Left colon (tissue), 2 donors: ENCODE measurements around the gene CYSTM1. TPM values are rescaled to one million over a fixed set of nuclear protein-coding genes. Genes with fewer than 3 reads are reported as not detected.
A peak's percentile ranks its signal among the peaks of the same experiment; 100 is the strongest.

Experiments used
- ATAC-seq: fragments of 200-7000 bp; cut with Tn5 transposase; one replicate; pipeline ENCODE4 v1.9.1; 2020; ENCODE audit warnings: mild to moderate bottlenecking, moderate library complexity
- DNase-seq, 2 donors: peaks; one replicate each; pipeline ENCODE4 v3.0.0-alpha.2; 2020
- intact Hi-C, 2 donors: fragments of 100-400 bp; cut with DNase I in 1 of 2; cut with micrococcal nuclease in 1 of 2; formaldehyde crosslinking; loops; one replicate each; pipeline versions ENCODE4 v1.11.2 to v1.14.0; 2022; cut with DNase I, micrococcal nuclease
- long read RNA-seq: library from polyadenylated mRNA; unstranded; transcript quantifications from one replicate; pipeline ENCODE4 v2.0.0, GENCODE V29; 2021
- total RNA-seq, 2 donors: library from RNA; stranded (reverse); fragmentation: NEBNext Ultra II Directional; extraction: Animal tissue kit (Norgen Biotek cat#: 25700); gene quantifications; one replicate each; pipeline ENCODE4 v1.2.1, GENCODE V29; 2021
- donor health status: DM: no; HTN: no; CAD: no.
- donor health status: DM: yes; HTN: yes; CAD: no.

Gene CYSTM1, protein sequence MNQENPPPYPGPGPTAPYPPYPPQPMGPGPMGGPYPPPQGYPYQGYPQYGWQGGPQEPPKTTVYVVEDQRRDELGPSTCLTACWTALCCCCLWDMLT
- total RNA-seq, result 100 to 1,000 TPM; 162 to 163 TPM
- long read RNA-seq, transcript CYSTM1-201 (3 exons, 1,336 nt), result major isoform, 102 of 138 reads
- long read RNA-seq, partial matches to known transcripts, result 26 of 138 reads
- long read RNA-seq, other reads (novel, unspliced or antisense), result 9 of 138 reads

DNA sequence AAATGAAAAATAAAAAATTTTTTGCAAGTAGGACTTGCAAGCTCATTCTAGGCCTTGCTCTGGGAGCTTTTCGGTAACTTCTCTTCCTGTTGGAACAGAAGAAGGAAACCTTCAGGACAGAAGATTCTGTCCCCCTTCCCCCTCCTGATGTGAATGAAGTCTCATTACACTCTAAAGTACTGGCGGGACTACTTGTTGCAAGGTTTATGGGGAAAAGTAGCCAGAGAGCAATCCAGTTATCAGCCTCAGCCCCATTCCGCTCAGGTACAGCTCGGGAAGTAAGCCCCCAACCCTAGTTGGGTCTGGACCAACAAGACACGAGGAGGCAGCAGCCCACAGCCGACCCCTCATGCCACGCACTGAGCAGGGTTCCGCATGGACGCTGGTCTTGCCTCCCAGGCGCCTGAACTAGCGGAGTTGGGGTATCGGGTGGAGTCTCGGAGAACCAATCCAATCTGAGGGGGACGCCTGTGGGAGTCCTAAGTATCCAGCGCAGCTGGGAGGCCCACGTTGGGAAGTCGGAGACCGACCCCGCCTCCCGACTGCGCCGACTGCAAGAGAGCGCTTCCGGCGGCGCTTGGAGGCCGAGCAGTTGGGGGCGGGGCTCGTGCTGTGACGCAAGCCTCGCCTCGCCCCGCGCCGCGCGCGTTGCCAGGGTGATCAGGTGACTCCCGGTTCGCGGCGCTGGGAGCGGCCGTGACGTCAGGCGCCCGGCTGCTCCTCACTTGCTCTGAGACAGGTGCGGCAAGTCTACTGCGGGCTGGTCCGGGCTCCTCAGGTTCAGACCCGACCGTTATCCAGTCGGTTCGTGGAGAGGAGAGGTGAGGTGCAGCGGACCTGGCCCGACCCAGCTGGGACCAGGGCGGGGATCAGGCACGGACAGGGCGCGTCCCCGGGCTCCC lies at the start of gene CYSTM1:
TSS of gene CYSTM1 (plus strand) at position 724 of the 902 bp plus-strand sequence. CDS start 19,278 bp downstream, outside the sequence.
- intact Hi-C loops, result no loop called here
- peak; percentile 90 for ATAC-seq

DNA sequence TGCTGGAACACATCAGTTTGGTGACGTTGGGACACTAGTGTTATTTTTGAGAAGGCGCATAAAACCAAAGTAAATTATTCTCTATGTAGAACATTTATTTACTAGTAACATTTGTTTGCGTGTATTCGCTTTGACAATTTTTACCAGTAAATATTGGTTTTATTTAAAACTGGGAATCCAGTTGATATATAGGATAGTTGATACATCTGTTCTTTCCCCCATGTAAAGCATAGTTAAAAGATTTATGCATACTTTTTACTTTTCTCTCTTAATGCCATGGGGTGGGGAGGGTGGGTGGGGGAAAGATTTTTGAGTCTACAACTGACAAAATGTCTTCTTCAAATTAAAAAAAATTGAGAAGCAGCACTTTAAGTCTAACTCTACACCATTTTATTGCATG lies 49.4 kb upstream of the CYSTM1 start, which contains the start of gene IGIP:
TSS of gene IGIP (plus strand) at position 301 of the 400 bp plus-strand sequence. CDS start 2,540 bp downstream, outside the sequence.
- intact Hi-C loops, result no loop called here
- ATAC-seq (no peak), DNase-seq (no peak)

More for the DNA sequence above, at the start of gene CYSTM1:
- peak; percentile 96 to 99 for DNase-seq

DNA sequence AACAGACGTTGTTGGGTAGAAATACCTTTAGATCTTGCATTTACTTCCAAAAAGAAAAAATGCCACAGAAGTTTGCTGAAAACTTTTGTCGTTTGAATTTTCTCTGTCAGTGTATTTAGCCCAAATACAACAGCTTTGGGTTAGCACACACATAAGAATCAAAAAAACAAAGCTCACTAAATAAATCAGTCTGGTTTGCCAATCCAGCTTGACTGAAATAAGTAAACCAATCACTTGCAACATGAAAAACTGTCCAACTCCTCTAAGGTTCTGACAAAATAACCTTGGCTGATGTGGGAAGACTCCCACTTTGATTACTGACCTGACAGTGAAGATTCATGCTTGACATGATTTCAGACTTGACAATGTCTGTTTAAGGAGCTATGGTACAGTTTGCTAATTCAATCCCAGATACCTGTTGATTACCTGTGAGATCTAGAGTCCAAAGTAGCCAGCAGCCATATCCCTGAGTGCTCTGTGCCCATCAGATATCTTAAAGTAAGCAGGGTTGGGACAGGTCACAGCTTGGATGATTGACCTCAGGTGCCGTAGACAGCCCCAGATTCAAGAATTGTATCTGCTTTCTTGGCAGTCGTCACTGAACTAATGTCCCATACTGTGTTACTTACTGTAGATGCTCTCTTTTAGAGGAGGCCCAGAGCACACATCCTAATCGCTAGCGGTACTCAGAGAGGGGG lies 48.5 kb upstream of the CYSTM1 start:
- ATAC-seq (no peak), DNase-seq (no peak)
- intact Hi-C loops, result no loop called here

DNA sequence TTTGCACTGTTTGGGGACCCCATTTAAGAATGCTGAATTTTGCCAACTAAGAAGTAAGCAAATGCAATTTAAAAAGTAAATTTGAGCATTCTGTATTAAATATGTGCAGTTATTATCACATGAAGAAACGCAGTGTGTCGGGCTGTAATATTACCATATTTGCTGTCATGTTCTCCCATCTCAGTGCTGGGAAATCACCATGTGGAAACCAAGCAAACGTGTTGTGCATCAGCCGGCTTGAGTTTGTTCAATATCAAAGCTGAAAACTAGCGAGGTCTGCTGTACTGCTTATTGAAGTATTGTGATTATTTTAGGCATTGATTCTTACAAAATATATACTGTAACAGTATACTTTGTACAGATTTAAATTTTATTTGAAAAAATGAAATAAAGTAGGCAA lies 46.6 kb upstream of the CYSTM1 start:
- no peak for DNase-seq
- no peak for ATAC-seq
- intact Hi-C loops, result no loop called here

DNA sequence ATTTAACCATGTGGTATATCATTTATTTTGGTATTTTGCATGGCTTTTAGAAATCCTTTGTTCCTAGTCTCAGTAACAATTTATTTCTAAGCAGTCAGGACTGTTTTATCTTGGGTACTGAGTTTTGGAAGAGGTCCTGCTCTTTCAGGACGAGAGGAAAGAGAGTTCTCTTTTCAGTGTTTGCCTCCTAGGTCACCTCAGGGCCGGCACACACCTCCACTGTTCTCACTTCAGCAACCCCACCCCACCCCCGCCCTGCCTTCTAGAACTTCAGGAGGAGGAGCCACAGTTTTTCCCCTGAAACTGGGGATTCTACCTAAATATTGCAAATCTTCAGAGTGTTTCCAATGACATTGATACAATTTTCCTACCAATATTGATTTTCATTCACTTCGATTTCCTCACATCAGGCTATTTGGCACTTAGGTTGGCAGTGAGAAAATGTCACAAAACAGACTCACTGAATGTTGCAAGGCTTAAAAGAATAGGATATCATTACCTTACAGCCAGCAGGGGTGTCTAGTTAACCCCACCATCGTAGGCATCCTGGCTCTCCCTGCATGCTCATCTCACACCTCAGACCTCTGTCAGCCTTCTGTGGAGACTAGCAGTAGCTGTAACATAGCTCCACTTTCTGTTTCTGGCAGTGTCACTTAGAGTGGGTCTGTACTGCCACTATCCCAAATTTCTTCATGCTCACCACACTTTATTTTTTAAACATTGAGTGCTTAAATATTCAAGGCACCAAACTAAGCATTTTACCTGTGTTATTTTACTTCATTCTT lies 43.8 kb upstream of the CYSTM1 start:
- ATAC-seq (no peak), DNase-seq (no peak)
- intact Hi-C loops, result no loop called here

DNA sequence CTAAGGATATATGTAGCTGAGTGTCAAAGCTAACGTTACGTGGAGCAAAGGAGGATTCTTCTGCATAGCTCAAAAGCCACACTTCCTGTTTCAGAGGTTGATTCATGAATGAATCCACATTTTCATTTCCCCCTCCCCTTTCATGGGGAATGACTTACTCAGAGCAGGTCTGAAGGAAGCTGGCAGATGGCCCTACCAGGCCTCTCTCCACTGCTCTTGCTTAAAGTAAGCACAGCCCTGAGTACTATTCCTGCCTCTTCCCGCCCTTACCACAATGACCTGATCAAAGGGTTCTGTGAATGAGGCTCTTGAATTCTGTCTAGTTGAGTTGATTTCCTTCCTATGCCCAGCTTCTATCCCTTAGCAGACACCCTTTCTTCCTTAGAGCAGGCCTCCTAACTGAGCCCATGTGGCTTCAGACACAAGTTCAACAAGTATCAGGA lies 43.0 kb upstream of the CYSTM1 start:
- no peak for ATAC-seq
- DNase-seq, result no peak
- intact Hi-C loops, result no loop called here

DNA sequence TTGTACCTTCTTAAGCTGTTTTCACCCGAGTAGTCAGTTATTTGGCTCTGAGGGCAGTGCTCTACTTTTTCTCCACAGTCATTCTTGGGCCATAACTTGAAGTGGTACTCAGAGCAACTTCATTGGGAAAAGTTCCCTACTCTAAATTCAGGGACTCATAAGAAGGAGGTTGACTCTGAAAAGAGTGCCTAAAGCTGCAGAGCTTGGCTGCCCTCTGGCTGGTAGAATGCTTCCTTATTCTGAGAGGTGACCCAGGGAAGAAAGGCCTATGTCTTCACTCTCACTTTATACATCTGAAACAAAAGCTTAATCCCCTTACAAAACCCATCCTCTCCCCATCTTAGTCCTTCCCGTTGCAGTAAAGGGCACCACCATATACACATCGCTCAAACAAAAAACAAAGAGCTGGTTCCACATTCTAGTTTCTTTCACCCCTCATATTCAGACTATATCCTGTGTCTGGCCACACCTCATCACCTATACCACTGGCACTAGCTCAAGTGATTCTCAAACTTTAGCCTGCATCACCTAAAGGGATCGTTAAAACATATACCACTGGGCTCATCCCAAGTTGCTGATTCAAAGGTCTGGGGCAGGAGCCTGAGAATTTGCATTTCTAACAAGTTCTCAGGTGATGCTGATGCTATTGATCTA lies 41.3 kb upstream of the CYSTM1 start:
- ATAC-seq, result no peak
- intact Hi-C loops, result no loop called here

DNA sequence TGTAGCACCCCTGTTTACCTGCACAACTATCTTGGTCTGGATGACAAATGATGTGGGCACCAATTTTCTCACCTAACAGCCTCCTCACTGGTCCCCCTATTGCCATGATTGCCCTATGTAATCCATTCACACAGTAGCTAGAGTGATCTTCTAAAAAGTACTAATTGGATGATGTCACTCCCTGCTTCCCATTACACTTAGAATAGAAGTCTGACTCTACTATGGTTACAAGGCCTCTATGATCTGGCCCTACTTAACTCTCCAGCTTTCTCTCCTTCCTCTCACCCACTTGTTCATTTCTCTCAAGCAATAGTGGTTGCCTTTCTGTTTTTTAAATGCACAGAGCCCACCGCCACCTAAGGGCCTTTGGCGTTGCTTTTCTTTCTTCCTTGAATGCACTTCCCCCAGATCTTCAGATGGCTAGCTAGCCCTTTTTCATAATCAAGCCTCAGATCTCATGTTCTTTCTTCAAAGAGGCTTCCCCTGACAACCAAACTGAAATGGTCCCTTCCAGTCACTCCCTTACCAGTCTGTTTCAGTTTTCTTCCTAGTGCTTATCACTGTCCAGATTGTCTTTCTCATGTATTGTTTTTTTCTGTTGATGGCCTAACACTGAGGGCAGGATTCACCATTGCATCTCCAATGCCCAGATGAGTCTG lies 40.6 kb upstream of the CYSTM1 start:
- no peak for DNase-seq
- no peak for ATAC-seq
- intact Hi-C loops, result no loop called here

More for the DNA sequence above, 41.3 kb upstream of the CYSTM1 start:
- DNase-seq, result no peak

DNA sequence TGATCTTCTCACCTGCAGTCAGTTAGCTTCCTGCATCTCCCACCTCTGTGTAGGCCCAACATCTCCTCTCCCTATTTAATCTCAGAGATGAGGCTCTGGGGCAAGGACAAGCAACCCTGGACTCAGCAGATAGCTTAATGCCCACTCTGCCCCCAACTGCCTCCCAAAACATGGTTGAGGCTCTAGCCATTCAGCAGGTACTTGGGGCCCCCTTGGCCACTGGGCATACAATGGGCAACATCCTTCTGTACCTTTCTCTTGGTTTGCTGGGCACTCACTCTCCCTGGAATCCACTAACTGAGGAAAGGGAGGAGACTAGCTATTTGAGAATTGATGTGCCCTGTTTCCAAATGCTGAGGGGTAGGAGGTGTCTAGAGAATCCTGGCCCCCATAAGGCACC lies 39.9 kb upstream of the CYSTM1 start:
- no peak for ATAC-seq

DNA sequence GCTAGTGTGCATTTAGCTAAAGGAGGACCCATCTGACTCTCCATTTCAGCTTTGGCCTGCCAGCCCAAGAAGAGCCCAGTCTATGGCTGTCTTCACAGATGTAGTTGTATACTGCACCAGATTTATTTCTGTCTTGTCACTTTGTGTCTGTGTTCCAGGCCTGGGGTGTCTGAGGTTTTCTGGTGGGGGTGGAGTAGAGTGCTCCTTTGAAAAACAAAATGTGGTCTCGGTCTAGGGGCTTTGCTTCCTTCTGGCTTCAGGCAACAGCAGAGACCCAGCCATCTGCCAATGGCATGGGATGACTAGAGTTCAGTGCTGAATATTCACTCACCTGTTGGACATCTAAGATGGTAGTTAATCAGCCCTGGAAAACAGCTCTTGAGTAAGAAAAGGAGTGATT lies 38.4 kb upstream of the CYSTM1 start:
- intact Hi-C loops, result no loop called here
- DNase-seq, result no peak
- ATAC-seq, result no peak

More for the DNA sequence above, 39.9 kb upstream of the CYSTM1 start:
- no peak for DNase-seq
- intact Hi-C loops, result no loop called here

DNA sequence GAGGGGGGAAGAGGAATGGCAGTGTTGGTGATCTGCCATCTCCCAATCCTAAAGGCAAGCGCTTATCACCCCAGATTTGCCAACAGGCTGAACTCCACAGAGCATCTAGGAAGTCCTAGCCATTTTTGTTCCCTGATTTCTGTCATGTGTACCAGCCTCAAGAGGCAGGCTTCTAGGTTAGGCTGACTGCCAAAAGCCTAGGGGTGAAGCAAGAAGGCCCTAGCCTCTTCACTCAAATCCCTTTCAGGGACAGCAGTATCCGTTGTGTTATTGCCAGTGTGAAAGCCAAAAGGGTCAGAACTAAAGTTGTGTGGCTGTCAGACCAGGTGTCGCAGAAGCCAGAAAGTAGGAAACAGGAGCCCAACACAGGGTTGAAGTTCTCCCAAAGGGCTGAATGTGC lies 34.6 kb upstream of the CYSTM1 start:
- no peak for DNase-seq
- ATAC-seq, result no peak
- intact Hi-C loops, result loop anchor here (5.0 to 10.0 kb wide), 2 partner anchors 66 to 68 kb away; no protein-coding TSS in a partner anchor

DNA sequence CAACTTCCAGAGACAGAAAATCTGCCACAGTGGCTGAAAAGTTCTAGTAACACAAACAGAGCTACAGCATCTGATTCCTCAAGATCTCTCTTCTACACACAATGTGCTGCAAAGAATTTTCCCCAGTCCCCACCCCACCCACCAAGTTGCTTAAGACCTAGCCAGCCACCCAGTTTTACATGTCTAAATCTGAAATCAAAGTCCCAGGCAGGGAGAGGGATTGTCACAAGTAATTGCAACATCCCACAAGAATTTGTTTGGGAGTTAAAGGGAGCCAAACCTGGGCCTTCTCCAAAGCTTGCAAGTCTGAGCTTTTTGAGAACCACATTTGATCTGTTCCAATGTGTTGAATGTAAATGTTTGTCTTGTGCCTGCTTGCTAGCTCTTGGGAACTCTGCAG lies 33.7 kb upstream of the CYSTM1 start:
- ATAC-seq (no peak), DNase-seq (no peak)
- intact Hi-C loops, result loop anchor here (5.0 to 10.0 kb wide), 2 partner anchors 66 to 69 kb away; no protein-coding TSS in a partner anchor

DNA sequence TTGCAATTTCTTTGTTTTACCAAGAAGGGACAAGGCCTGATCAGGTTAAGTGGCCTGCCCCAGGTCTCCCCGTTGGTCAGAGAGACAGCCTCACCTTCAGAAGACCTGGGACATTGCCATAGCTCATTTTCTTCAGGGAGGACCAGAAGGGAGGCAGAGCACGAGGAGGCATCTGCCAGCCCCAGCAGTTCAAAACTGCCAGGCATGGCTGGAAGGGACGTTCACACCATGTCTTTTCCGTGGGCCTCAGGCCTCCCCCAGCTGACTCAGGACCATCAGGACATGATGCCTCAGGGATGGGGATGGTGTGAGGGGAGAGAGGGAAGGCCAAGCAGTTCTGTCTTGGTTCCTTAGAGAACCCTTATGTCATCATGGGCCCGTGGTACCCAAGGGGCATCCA lies 32.7 kb upstream of the CYSTM1 start:
- ATAC-seq (no peak), DNase-seq (no peak)
- intact Hi-C loops, result loop anchor here (5.0 to 10.0 kb wide), 2 partner anchors 67 to 70 kb away; no protein-coding TSS in a partner anchor

DNA sequence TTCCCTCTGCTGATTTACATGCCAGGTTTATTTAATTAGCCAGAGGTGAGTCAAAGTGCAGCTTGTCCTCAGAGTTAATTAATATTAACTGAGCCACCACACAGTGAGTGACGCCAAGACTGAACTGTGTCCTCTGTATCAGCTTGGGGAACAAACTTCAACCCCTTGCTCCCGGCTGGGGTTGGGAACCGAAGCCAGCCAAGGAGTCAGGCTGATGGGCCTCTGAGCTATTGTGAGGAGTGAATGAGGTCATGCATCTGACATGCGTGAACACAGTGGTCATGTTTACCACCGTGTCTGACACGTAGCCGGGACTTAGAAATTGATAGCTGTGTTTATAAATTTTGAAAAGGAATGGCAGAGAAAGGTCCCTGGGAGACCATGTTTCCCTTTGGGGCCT lies 32.1 kb upstream of the CYSTM1 start:
- no peak for DNase-seq

DNA sequence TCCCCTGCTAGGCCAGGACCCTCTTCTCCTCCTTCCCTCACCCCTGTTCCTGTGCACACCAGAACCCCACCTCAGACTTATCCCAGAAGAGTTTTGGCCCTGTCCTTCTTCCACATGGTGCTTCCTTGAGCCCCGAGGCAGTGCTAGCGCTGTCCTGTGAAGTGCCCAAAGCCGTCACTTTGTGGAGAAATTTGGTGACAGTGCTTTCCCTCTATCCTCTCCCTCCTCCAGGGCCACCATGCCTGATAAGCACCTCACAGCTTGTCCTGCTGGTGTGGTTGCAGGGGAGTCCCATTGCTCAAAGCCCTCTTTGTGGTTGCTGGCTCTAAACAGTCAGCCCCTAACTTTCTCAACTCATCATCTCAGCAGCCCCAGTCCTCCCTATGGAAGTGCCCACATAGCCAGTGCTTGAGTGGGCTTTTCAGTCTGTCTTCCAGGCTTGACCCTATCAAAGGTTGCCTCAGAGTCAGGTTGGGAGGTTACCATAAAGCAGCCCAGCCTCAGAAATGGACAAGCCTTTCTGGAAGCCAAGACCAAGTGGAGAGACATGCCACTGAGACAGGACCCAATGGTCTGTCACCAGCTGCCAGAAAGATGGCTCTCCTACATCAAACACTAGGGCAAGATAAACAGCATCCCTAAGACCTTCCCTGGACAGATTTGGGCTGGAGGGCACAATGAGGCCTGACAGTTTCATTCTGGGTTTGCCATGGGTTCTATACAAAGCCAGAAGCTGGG lies 31.3 kb upstream of the CYSTM1 start:
- ATAC-seq (no peak), DNase-seq (no peak)
- intact Hi-C loops, result loop anchor here (5.0 to 10.0 kb wide), 2 partner anchors 69 to 71 kb away; no protein-coding TSS in a partner anchor

More for the DNA sequence above, 32.1 kb upstream of the CYSTM1 start:
- ATAC-seq, result no peak
- intact Hi-C loops, result loop anchor here (5.0 to 10.0 kb wide), 2 partner anchors 68 to 71 kb away; no protein-coding TSS in a partner anchor

DNA sequence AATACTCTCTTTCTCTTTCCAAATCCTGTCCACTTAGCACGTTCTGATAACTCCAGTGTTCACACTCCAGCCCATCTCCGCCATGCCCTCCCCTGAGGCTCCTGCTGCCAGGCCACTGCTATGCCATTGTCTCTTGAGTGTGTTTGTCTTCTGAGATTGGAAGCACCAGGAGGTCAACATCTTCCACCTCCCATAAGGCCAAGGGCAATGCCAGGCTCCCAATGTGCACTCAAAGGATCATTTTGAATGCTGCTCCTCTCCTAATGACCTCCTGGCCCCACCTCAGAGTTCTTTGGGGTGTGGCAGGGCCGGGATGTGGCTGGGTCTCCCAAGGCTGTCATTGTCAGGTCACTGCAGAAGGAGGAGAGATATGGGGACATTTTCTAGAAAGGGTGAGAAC lies 29.7 kb upstream of the CYSTM1 start:
- DNase-seq (no peak), ATAC-seq (no peak)
- intact Hi-C loops, result loop anchor here in 1 of 2 donors (10.0 kb wide), 1 partner anchor 70 kb away; no protein-coding TSS in a partner anchor
